ENCODE data around the gene ATP8A1.

GRCh38 chr4:42492962-42493361, 163.9 kb downstream of the ATP8A1 start:
- no peak for TF ChIP-seq CTCF (IDR thresholded peaks at IDR 0.05; ENCODE audit: low read depth, low read length)
- no peak for TF ChIP-seq EZH2phosphoT487 (IDR thresholded peaks at IDR 0.05; ENCODE audit: low read depth)

All from OCI-LY3 (cell line).